ENCODE results near the gene GRID1.

DNA sequence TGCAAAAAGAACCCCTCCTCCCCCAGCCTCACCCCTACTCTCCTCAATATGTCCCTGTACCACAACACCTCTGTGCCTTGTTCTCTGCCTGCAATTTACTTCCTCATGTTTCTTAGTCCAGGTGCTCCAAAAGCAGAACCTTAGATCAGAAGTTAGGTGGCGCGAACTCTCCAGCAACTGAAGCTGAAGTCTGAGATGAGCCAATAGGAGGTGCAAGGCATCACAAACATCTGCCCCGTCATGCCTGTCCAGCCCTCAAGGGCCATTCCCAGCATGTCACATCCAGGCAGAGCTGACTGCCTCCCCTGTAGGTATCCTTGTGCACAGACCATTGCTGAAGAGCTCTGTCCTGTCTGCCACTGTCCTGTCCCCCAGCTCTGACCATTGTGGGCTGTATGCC lies 508.8 kb downstream of the GRID1 start:
- no peak for TF ChIP-seq POLR2A (IDR thresholded peaks at IDR 0.05; ENCODE audit: borderline replicate concordance, extremely low read depth, insufficient read depth, insufficient read length)
- TF ChIP-seq, protein P1, sequence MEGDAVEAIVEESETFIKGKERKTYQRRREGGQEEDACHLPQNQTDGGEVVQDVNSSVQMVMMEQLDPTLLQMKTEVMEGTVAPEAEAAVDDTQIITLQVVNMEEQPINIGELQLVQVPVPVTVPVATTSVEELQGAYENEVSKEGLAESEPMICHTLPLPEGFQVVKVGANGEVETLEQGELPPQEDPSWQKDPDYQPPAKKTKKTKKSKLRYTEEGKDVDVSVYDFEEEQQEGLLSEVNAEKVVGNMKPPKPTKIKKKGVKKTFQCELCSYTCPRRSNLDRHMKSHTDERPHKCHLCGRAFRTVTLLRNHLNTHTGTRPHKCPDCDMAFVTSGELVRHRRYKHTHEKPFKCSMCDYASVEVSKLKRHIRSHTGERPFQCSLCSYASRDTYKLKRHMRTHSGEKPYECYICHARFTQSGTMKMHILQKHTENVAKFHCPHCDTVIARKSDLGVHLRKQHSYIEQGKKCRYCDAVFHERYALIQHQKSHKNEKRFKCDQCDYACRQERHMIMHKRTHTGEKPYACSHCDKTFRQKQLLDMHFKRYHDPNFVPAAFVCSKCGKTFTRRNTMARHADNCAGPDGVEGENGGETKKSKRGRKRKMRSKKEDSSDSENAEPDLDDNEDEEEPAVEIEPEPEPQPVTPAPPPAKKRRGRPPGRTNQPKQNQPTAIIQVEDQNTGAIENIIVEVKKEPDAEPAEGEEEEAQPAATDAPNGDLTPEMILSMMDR (IDR thresholded peaks at IDR 0.05 in 2 of 3, conservative IDR thresholded peaks at IDR 0.05 in 1 of 3; ENCODE audit: borderline replicate concordance in 1 of 3, insufficient read depth in 1 of 3, low read depth in 2 of 3, low read length in 2 of 3), result no peak
- TF ChIP-seq, protein P2, sequence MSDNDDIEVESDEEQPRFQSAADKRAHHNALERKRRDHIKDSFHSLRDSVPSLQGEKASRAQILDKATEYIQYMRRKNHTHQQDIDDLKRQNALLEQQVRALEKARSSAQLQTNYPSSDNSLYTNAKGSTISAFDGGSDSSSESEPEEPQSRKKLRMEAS (IDR thresholded peaks at IDR 0.05), result no peak
- TF ChIP-seq YY1 (IDR thresholded peaks at IDR 0.05; ENCODE audit: extremely low read depth, insufficient replicate concordance, low read depth, low read length), result no peak
- TF ChIP-seq, protein P3, sequence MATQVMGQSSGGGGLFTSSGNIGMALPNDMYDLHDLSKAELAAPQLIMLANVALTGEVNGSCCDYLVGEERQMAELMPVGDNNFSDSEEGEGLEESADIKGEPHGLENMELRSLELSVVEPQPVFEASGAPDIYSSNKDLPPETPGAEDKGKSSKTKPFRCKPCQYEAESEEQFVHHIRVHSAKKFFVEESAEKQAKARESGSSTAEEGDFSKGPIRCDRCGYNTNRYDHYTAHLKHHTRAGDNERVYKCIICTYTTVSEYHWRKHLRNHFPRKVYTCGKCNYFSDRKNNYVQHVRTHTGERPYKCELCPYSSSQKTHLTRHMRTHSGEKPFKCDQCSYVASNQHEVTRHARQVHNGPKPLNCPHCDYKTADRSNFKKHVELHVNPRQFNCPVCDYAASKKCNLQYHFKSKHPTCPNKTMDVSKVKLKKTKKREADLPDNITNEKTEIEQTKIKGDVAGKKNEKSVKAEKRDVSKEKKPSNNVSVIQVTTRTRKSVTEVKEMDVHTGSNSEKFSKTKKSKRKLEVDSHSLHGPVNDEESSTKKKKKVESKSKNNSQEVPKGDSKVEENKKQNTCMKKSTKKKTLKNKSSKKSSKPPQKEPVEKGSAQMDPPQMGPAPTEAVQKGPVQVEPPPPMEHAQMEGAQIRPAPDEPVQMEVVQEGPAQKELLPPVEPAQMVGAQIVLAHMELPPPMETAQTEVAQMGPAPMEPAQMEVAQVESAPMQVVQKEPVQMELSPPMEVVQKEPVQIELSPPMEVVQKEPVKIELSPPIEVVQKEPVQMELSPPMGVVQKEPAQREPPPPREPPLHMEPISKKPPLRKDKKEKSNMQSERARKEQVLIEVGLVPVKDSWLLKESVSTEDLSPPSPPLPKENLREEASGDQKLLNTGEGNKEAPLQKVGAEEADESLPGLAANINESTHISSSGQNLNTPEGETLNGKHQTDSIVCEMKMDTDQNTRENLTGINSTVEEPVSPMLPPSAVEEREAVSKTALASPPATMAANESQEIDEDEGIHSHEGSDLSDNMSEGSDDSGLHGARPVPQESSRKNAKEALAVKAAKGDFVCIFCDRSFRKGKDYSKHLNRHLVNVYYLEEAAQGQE (IDR thresholded peaks at IDR 0.05; ENCODE audit: low read depth), result no peak
- no peak for TF ChIP-seq ZNF274 (IDR thresholded peaks at IDR 0.05; ENCODE audit: low read depth, low read length)
- TF ChIP-seq EZH2 (IDR thresholded peaks at IDR 0.05), result no peak
- TF ChIP-seq JUND (IDR thresholded peaks at IDR 0.05), result no peak
- TF ChIP-seq POLR2AphosphoS5 (IDR thresholded peaks at IDR 0.05; ENCODE audit: low read depth, low read length), result no peak
- TF ChIP-seq, protein P4, sequence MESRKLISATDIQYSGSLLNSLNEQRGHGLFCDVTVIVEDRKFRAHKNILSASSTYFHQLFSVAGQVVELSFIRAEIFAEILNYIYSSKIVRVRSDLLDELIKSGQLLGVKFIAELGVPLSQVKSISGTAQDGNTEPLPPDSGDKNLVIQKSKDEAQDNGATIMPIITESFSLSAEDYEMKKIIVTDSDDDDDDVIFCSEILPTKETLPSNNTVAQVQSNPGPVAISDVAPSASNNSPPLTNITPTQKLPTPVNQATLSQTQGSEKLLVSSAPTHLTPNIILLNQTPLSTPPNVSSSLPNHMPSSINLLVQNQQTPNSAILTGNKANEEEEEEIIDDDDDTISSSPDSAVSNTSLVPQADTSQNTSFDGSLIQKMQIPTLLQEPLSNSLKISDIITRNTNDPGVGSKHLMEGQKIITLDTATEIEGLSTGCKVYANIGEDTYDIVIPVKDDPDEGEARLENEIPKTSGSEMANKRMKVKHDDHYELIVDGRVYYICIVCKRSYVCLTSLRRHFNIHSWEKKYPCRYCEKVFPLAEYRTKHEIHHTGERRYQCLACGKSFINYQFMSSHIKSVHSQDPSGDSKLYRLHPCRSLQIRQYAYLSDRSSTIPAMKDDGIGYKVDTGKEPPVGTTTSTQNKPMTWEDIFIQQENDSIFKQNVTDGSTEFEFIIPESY (IDR thresholded peaks at IDR 0.05; ENCODE audit: extremely low read depth, insufficient replicate concordance, low read length), result no peak
- no peak for TF ChIP-seq RAD21 (IDR thresholded peaks at IDR 0.05; ENCODE audit: low read depth)
- no peak for TF ChIP-seq EZH2phosphoT487 (IDR thresholded peaks at IDR 0.05; ENCODE audit: borderline replicate concordance)
- TF ChIP-seq, protein P5, sequence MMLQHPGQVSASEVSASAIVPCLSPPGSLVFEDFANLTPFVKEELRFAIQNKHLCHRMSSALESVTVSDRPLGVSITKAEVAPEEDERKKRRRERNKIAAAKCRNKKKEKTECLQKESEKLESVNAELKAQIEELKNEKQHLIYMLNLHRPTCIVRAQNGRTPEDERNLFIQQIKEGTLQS (IDR thresholded peaks at IDR 0.05), result no peak
- no peak for TF ChIP-seq SRF (IDR thresholded peaks at IDR 0.05; ENCODE audit: low read depth)

Measured in HCT116 (cell line).